Fibroblast of the conjunctiva (primary cell): ENCODE results near the gene PDCD4.

Experiments
- DNase-seq: peaks from one replicate; pipeline ENCODE4 v3.0.0-alpha.2; 2010; ENCODE audit warnings: low read depth

The PDCD4 gene

GRCh38 chr10:110919971-110920881 is 48.5 kb downstream of the PDCD4 start:
- DNase-seq: no peak

- DNase-seq: no peak
Measured at GRCh38 chr10:110923856-110924493, 52.2 kb downstream of the PDCD4 start.

GRCh38 chr10:110927461-110927860 is 55.7 kb downstream of the PDCD4 start:
- no peak for DNase-seq

GRCh38 chr10:110931769-110932381 is 60.1 kb downstream of the PDCD4 start:
- DNase-seq: no peak

GRCh38 chr10:110932505-110933180 is 60.9 kb downstream of the PDCD4 start:
- DNase-seq: no peak

- no peak for DNase-seq
Measured at GRCh38 chr10:110936757-110937156, 65.0 kb downstream of the PDCD4 start.

- no peak for DNase-seq
Measured at GRCh38 chr10:110939419-110939818, 67.7 kb downstream of the PDCD4 start.

- peak; percentile 58 for DNase-seq
Measured at GRCh38 chr10:110944792-110945396, 73.2 kb downstream of the PDCD4 start.

- DNase-seq: no peak
Measured at GRCh38 chr10:110946496-110946895, 74.8 kb downstream of the PDCD4 start.

- DNase-seq: no peak
Measured at GRCh38 chr10:110947061-110947595, 75.4 kb downstream of the PDCD4 start.
